ENCODE data around the gene RNMT. TPM values are rescaled to one million over a fixed set of nuclear protein-coding genes. Genes with fewer than 3 reads are reported as not detected.
"Not testable (repeated sequence)": the region's sequence is repeated elsewhere in the genome, so short reads cannot be mapped to it uniquely, and the experiment has no call there.

RNMT gene
- total RNA-seq, 1 experiment from 2014 or later: 58.0 TPM

- ChIA-PET RAD21 (ENCODE audit: low non-redundant PET in 1 of 2, low total read pairs in 2 of 2, uncharacterized antibody in 2 of 2, unreplicated experiment in 2 of 2) (no interaction called here), CTCF (no interaction called here)
- BruUV-seq (replicated peaks): no TSS peak
Observed at GRCh38 chr18:13746633-13747032, 20.2 kb downstream of the RNMT start.

GRCh38 chr18:13751599-13751998 lies 25.1 kb downstream of the RNMT start:
- ATAC-seq; DNase-seq (ENCODE audit: low read depth, low spot score); H3K4me1 ChIP-seq (ENCODE audit: control insufficient read depth in 1 of 2, insufficient read depth in 2 of 2, low read length in 2 of 2); H3K4me2 ChIP-seq (ENCODE audit: low read length); H4K20me1 ChIP-seq (ENCODE audit: insufficient read depth); H3K9ac ChIP-seq (ENCODE audit: low read length); H3K27me3 ChIP-seq (ENCODE audit: insufficient read depth, low read length); H3K27ac ChIP-seq (ENCODE audit: low read depth, low read length); H3K9me3 ChIP-seq (ENCODE audit: control insufficient read depth in 1 of 2, insufficient read depth in 1 of 2, low read depth in 1 of 2, low read length in 2 of 2); POLR2A ChIA-PET; BruUV-seq (replicated peaks); CTCF ChIA-PET; H3K4me3 ChIP-seq (replicated peaks in 1 of 2; ENCODE audit: low read depth in 1 of 2, low read length in 2 of 2); H3K79me2 ChIP-seq (ENCODE audit: insufficient read depth, low read length); H3K9me2 ChIP-seq (ENCODE audit: insufficient read depth); intact Hi-C loops (cut with micrococcal nuclease); RAD21 ChIA-PET (ENCODE audit: low non-redundant PET in 1 of 2, low total read pairs in 2 of 2, uncharacterized antibody in 2 of 2, unreplicated experiment in 2 of 2); H2AFZ ChIP-seq (ENCODE audit: low read depth, low read length, poor library complexity, severe bottlenecking): not testable (repeated sequence)
- peaks cover 37 to 64% of the 10 kb centered on the region in 2 experiments for H3K36me3 ChIP-seq (ENCODE audit: control insufficient read depth in 1 of 2, insufficient read depth in 2 of 2, low read length in 2 of 2)

More at GRCh38 chr18:13746633-13747032, 20.2 kb downstream of the RNMT start:
- Histone ChIP-seq H3K79me2 (ENCODE audit: insufficient read depth, low read length) (no peaks in the 10 kb centered on the region), H2AFZ (ENCODE audit: low read depth, low read length, poor library complexity, severe bottlenecking) (no peak overlapping the region), H4K20me1 (ENCODE audit: insufficient read depth) (no peaks in the 10 kb centered on the region), H3K4me3 (replicated peaks in 1 of 2; ENCODE audit: low read depth in 1 of 2, low read length in 2 of 2) (no peak overlapping the region), H3K4me1 (ENCODE audit: control insufficient read depth in 1 of 2, insufficient read depth in 2 of 2, low read length in 2 of 2) (no peaks in the 10 kb centered on the region), H3K9ac (ENCODE audit: low read length) (no peak overlapping the region), H3K27me3 (ENCODE audit: insufficient read depth, low read length) (no peaks in the 10 kb centered on the region), H3K9me3 (ENCODE audit: control insufficient read depth in 1 of 2, insufficient read depth in 1 of 2, low read depth in 1 of 2, low read length in 2 of 2) (no peaks in the 10 kb centered on the region), H3K36me3 (ENCODE audit: control insufficient read depth in 1 of 2, insufficient read depth in 2 of 2, low read length in 2 of 2) (peaks cover 30 to 47% of the 10 kb centered on the region in 2 experiments), H3K27ac (ENCODE audit: low read depth, low read length) (no peak overlapping the region), H3K9me2 (ENCODE audit: insufficient read depth) (no peaks in the 10 kb centered on the region), H3K4me2 (ENCODE audit: low read length) (no peak overlapping the region)
- no peak for ATAC-seq
- POLR2A ChIA-PET: no interaction called here
- TF ChIP-seq CTCF (IDR thresholded peaks at IDR 0.05 in 2 of 3, conservative IDR thresholded peaks at IDR 0.05 in 1 of 3; ENCODE audit: borderline replicate concordance in 1 of 3, insufficient read depth in 1 of 3, low read depth in 2 of 3, low read length in 2 of 3) (peak in 2 of 3 experiments; percentile 7 to 18; a peak in 1 of 6 replicates), EZH2phosphoT487 (IDR thresholded peaks at IDR 0.05; ENCODE audit: borderline replicate concordance) (no peak)
- DNase-seq (ENCODE audit: low read depth, low spot score): no peak
- intact Hi-C loops (cut with micrococcal nuclease): no loop called here

Measured in HCT116 (cell line).